GM19395 (cell line): ENCODE data around the gene CYP4Z1.
"Not testable (repeated sequence)": the region's sequence is repeated elsewhere in the genome, so short reads cannot be mapped to it uniquely, and the experiment has no call there.

Source experiments
- ATAC-seq: cut with Tn5 transposase; IDR thresholded peaks from one replicate; pipeline ENCODE4 v1.9.1; 2021; ENCODE audit warnings: mild to moderate bottlenecking, moderate library complexity; ENCODE audit not compliant: unreplicated experiment

Gene CYP4Z1

GRCh38 chr1:47067097-47067594, at the start of gene CYP4Z1:
Gene CYP4Z1, plus strand, starts transcription at chr1:47067231. Its CDS starts 260 bp downstream, at chr1:47067491.
- no peak for ATAC-seq

GRCh38 chr1:47021070-47021469, 46.0 kb upstream of the CYP4Z1 start:
- ATAC-seq: no peak

- no peak for ATAC-seq
These were observed 43.5 kb upstream of the CYP4Z1 start, which contains the start of gene CYP4X1 for GRCh38 chr1:47023268-47024140. Gene CYP4X1, plus strand, starts transcription at chr1:47023669. Its CDS starts 149 bp downstream, at chr1:47023818.

- ATAC-seq: no peak
These were observed 42.8 kb upstream of the CYP4Z1 start for GRCh38 chr1:47024141-47024801.

- ATAC-seq: no peak
These were observed 36.7 kb upstream of the CYP4Z1 start for GRCh38 chr1:47030170-47030805.

GRCh38 chr1:47031059-47031458, 36.0 kb upstream of the CYP4Z1 start:
- no peak for ATAC-seq

GRCh38 chr1:47031585-47031984, 35.4 kb upstream of the CYP4Z1 start:
- ATAC-seq: no peak

- ATAC-seq: no peak
These were observed 30.3 kb upstream of the CYP4Z1 start for GRCh38 chr1:47036764-47037163.

- ATAC-seq: no peak
These were observed 7.7 kb upstream of the CYP4Z1 start for GRCh38 chr1:47059376-47059775.

GRCh38 chr1:47069080-47069479, 2.0 kb downstream of the CYP4Z1 start:
- not testable (repeated sequence) for ATAC-seq

GRCh38 chr1:47069509-47069908, 2.5 kb downstream of the CYP4Z1 start:
- ATAC-seq: not testable (repeated sequence)

GRCh38 chr1:47089356-47089755, 22.3 kb downstream of the CYP4Z1 start:
- not testable (repeated sequence) for ATAC-seq

GRCh38 chr1:47091476-47091875, 24.4 kb downstream of the CYP4Z1 start:
- not testable (repeated sequence) for ATAC-seq

GRCh38 chr1:47104816-47105215, 37.8 kb downstream of the CYP4Z1 start:
- ATAC-seq: no peak

GRCh38 chr1:47106792-47107191, 39.8 kb downstream of the CYP4Z1 start:
- no peak for ATAC-seq

- ATAC-seq: not testable (repeated sequence)
These were observed 41.0 kb downstream of the CYP4Z1 start for GRCh38 chr1:47107851-47108574.

- ATAC-seq: not testable (repeated sequence)
These were observed 42.5 kb downstream of the CYP4Z1 start for GRCh38 chr1:47109482-47109881.

GRCh38 chr1:47113178-47113577, 46.1 kb downstream of the CYP4Z1 start:
- no peak for ATAC-seq

- ATAC-seq: not testable (repeated sequence)
These were observed 54.0 kb downstream of the CYP4Z1 start for GRCh38 chr1:47121039-47121438.

GRCh38 chr1:47124834-47125233, 57.8 kb downstream of the CYP4Z1 start:
- ATAC-seq: not testable (repeated sequence)

GRCh38 chr1:47126997-47127396, 60.0 kb downstream of the CYP4Z1 start:
- ATAC-seq: not testable (repeated sequence)
